ENCODE results near the gene BRD3OS.

Gene BRD3OS

GRCh38 chr9:134011401-134011800 lies 13.9 kb upstream of the BRD3OS start:
- no peak for TF ChIP-seq CTCF (IDR thresholded peaks at IDR 0.05; ENCODE audit: extremely low read depth, missing control alignments)
- DNase-seq (ENCODE audit: low spot score) = no peak

GRCh38 chr9:134014946-134015345 lies 10.3 kb upstream of the BRD3OS start:
- no peak for DNase-seq (ENCODE audit: low spot score)
- TF ChIP-seq CTCF (IDR thresholded peaks at IDR 0.05; ENCODE audit: extremely low read depth, missing control alignments) = no peak

GRCh38 chr9:134024214-134024792 lies 978 bp upstream of the BRD3OS start:
- DNase-seq (ENCODE audit: low spot score) = no peak
- TF ChIP-seq CTCF (IDR thresholded peaks at IDR 0.05; ENCODE audit: extremely low read depth, missing control alignments) = no peak

- DNase-seq (ENCODE audit: low spot score) = peak; percentile 73
- no peak for TF ChIP-seq CTCF (IDR thresholded peaks at IDR 0.05; ENCODE audit: extremely low read depth, missing control alignments)
Measured at GRCh38 chr9:134025606-134026541, 593 bp downstream of the BRD3OS start.

- TF ChIP-seq CTCF (IDR thresholded peaks at IDR 0.05; ENCODE audit: extremely low read depth, missing control alignments) = no peak
- no peak for DNase-seq (ENCODE audit: low spot score)
Measured at GRCh38 chr9:134026581-134026980, 1.3 kb downstream of the BRD3OS start.

- DNase-seq (ENCODE audit: low spot score) = no peak
- TF ChIP-seq CTCF (IDR thresholded peaks at IDR 0.05; ENCODE audit: extremely low read depth, missing control alignments) = no peak
Measured at GRCh38 chr9:134026981-134027380, 1.7 kb downstream of the BRD3OS start.

GRCh38 chr9:134027561-134027960 lies 2.3 kb downstream of the BRD3OS start:
- TF ChIP-seq CTCF (IDR thresholded peaks at IDR 0.05; ENCODE audit: extremely low read depth, missing control alignments) = no peak
- no peak for DNase-seq (ENCODE audit: low spot score)
